ENCODE measurements around the gene AAK1.

AAK1 gene

DNA sequence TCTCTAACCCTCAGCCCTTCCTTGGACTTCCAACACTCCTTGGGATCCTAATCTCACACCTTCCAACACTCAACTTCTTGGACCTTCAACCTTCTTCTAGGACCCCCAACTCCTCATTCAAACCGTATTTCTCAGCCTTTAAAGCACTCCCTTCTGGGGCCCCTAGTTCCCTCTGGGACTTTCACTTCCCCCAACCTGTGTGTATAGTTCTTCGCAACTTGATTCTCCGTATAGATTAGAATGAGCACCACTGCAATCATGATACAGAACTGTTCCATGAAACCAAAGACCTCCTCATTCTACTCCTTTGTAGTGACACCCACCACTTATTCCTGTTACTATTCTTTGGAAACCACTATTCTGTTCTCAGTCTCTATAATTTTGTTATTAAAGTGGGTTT, 144.3 kb downstream of the AAK1 start:
- DNase-seq (ENCODE audit: low read depth in 1 of 2, low spot score in 1 of 2), result peak in 1 of 2 donors; percentile 9

DNA sequence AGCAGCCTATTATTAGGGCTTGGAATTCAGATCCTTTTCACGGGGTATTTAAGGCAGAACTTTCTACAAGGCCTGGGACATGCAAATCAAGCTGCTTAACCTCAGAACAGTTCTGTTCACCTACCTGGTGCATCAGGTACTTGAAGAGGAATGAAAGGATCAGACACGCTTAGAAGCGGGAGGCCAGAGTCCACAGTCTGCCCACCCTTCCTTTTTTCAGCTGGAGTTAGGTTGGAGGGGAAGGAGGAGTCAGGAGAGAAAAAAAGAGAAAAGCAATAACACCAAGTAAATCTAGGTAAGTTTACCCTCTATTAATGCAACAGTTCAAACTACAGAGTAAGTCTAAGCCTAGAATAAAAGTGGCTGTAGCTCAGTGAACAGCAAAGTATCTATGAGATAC, 147.7 kb downstream of the AAK1 start:
- no peak for DNase-seq (ENCODE audit: low read depth in 1 of 2, low spot score in 1 of 2)

DNA sequence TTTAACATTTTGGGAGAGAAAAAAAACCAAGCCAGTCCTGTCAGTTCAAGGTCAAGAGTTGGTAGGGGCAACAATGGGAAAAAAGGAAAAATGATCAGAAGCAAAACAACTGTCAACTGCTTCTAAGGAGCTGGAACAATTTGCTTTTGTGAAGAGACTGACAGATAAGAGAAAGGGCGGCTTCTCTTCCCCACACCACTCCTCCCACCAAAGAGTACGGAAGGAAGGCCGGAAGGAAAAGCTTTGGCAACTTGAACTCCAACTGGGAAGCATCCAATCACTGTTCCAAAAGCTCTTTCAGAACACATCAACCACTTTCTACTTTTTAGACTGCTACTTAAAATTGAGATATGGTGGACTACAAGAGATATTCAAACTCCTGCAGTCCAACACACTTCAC, 148.5 kb downstream of the AAK1 start:
- DNase-seq (ENCODE audit: low read depth in 1 of 2, low spot score in 1 of 2), result no peak

DNA sequence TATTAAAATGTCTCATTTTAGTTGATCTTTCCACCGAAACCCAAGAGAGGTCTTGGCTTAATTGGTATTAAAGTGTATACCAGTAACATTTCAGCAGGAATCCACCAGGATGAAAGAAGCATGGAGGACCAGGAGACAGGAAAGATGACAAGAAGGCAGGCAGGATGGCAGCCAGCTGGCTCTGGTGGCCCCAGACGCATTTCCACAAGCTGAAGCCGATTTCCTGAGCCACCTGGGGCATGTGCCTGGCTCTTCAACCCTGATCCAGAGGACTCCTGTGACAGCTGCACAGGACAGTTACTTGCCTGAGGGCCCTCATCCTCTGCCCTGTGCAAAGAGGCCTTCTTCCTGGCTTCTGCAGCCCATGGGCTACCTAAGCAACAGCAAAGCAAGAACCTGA, 149.4 kb downstream of the AAK1 start:
- no peak for DNase-seq (ENCODE audit: low read depth in 1 of 2, low spot score in 1 of 2)

DNA sequence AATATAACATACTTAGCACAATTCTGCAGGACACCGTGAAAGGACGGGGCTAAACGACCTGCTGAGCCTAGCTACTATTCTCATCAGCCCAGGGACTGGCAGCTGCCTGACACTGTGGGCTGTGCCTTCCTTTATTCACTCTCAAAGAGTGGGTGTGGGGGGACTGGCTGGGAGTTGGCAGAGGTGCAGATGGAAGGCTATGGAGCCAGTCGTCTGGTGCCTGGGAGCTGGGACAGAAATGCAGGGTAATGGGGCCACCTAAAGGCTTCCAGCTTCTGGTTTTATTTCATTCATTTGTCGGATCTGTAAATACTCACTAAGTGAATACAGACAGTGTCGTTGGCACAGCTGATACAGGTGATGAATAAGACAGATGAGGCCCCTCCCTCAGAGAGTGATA, 150.3 kb downstream of the AAK1 start:
- no peak for DNase-seq (ENCODE audit: low read depth in 1 of 2, low spot score in 1 of 2)

DNA sequence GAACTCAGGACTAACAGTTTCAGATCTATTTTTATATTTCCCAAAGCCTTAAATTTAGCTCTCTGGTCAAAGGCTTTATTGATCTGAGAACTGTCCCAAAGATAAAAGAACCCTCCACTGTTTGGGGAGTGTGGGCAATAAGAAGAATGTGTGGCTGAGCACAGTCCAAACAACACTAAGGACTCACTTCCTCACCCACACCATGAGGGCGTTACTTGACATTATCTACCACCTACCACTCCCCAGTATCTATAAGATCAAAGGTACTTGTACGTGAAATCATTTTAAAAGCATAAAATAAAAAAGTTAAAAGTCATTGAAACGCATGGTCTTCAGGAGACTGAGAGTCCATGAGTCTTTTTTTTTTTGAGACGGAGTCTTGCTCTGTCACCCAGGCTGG, 151.7 kb downstream of the AAK1 start:
- no peak for DNase-seq (ENCODE audit: low read depth in 1 of 2, low spot score in 1 of 2)

DNA sequence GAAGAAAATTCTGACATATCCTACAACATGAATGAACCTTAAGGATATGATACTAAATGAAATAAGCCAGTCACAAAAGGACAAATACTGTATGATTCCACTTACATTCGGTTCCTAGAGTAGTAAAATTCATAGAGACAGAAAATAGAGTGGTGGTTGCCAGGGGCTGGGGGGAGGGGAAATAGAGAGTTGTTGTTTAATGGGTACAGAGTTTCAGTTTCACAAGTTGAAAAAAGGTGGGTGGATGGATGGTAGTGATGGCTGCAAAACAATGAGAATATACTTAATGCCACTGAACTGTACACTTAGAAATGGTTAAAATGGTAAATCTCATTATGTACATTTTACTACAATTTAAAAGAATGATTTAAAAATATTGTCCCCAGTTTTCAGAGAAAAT, 153.1 kb downstream of the AAK1 start:
- DNase-seq (ENCODE audit: low read depth in 1 of 2, low spot score in 1 of 2), result peak in 1 of 2 donors; percentile 16

DNA sequence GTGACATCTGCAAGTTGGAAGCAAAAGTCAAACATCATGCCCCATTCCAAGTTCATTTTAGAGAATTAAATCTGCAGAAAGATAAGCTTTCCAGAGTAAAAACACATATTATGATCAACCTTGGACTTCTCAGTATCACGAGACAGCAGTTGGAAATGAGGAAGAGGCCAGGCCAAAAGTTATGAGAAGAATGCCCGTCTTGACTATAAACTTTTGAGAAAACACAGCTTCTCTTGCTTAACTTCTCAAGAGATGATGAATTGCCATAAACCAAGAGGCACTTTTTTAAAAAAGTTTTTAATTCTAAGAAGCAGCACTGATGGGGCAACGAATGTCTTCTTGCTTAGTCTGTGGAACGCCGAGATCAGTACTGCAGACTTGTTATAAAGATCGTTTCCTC, 153.7 kb downstream of the AAK1 start:
- no peak for DNase-seq (ENCODE audit: low read depth in 1 of 2, low spot score in 1 of 2)

DNA sequence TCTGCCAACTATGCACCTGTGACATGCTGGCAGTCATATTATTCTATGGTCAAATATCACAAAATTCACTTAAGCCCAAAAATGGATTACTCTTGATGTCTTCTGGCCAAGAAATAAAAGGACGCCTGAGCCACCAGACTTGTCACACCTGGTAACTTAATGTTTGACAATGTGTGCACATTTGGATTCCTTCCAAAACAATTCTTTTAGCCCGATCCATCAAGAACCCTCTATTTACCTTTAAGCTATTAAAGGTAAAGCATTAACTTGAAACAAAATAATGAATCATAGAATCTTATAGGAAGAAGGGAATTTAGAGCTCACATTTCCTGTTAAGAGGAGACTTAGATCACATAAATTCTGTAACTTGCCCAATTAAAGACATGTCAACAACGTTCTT, 159.8 kb downstream of the AAK1 start:
- DNase-seq (ENCODE audit: low read depth in 1 of 2, low spot score in 1 of 2), result no peak

DNA sequence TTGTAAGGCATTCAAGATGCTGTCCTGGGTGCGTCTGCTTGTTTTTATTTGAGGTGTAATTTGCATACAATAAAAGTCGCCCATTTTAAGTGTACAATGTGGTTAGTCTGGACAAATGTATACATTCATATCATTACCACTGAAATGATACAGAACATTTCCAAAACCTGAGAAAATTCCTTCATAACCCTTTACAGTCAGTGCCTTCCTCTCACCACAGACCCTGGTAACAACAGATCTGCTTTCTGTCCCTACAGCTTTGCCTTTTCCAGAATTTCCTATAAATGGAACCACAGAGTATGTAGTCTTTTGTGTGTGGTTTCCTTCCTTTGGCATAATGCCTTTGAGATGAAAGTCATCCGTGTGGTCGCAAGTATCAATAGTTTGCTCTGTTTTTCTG, 160.5 kb downstream of the AAK1 start:
- DNase-seq (ENCODE audit: low read depth in 1 of 2, low spot score in 1 of 2), result no peak

DNA sequence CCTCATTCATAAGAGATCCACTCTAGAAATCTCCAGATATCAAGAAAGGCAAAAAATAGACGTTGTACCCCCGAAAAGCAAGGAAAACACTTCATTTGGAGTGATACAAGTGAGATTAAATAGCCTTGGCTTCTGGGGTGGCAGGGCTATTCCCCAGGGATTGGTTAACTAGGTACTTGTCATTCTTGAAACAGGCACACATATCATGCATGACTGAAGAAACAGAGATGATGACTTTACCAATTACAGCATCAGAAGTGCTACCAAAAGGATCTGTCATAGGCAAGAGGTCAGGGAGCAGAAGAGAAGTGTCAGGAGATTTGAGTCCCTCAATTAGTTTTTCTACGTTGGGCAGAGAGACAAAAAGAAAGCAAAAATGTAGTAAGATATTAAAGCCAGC, 161.1 kb downstream of the AAK1 start:
- no peak for DNase-seq (ENCODE audit: low read depth in 1 of 2, low spot score in 1 of 2)

DNA sequence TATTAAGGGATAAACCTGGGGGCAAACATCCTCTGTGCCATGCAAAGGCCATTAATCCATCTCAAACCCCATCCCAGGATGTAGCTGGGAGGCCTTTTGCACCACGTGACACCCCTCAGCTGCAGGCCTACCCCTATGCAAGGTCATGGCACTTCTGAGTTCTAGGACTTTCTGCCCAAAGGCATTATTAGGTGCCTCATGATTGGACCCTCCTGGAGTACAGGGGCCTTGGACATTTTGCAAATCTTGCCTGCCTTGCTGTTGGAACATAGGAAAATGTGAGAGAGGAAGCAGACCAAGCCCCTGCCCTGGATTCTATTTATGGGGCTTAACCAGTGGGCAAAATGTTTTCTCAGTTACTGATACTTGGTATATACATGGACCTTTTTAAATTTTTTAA, 162.1 kb downstream of the AAK1 start:
- no peak for DNase-seq (ENCODE audit: low read depth in 1 of 2, low spot score in 1 of 2)

DNA sequence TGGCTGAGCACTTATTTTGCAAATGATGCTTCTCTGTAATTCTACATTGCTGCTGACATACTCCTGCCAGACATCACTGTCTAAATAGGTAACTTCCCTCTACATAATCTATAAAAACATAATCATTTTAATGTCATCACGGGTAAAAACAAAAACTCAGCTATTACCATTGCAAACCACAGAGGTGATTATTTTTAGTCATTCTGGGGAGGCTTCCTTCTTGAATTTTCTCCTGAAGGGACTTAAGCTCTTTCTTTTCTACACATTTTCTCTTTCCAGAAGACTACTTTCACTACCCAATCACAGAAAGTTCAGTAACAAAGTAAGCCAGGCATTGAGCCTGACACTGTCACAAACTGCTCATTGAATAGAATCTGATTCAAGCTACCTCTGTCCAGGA, 165.9 kb downstream of the AAK1 start:
- no peak for DNase-seq (ENCODE audit: low read depth in 1 of 2, low spot score in 1 of 2)

DNA sequence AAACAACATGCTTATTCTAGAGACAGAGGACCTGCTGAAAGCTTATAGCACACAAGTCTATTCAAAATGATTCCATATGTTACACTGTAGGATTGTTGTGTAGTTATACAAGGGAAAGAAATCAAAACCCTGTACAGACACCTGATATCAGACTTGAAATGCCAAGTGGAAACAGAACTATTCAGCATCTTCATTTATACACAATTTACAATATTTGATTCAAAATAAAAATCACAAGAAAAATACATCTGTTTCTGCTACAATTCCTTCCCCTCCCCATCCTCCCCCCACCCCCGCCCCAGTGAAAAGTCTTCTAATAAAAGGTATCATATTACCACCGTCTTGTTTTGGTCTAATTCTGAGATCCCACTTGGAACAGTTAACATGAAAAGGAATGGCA, 168.9 kb downstream of the AAK1 start:
- no peak for DNase-seq (ENCODE audit: low read depth in 1 of 2, low spot score in 1 of 2)

DNA sequence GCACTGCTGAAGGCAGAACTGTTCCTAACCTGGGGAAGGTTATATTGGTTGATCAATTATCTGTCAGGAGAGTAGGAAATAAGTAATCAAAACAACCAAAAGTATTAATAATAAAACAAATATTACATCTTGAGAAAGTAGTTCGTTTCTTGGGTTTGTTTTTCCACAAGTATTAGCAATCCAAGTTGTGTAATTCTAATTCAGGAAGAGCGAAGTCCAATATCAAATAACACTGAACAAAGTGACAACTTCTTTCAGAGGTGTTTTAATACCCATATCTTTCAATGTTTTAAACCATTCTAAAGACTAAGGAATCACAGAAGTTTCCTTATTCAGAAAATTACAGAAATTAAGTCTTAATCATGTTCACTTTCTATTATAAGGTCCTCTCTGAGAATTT, 171.7 kb downstream of the AAK1 start:
- no peak for DNase-seq (ENCODE audit: low read depth in 1 of 2, low spot score in 1 of 2)

DNA sequence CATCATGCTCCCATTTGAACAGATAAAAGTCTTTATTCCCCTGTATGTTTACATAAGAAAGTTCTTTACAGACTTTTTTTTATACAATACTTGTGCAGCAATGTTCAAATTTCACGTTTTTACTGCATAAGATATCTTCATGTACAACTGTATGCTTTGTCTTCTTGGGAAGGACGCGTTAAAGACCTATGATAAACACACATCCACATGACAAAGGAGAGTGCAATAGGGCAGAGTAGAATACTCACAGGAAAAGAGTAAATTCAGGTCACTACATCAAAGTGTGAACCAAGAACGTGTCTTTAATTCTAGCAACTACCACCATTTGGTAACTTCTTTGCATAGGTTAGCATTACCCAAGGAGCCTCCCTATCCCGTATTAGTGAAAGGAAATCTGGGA, 172.6 kb downstream of the AAK1 start:
- DNase-seq (ENCODE audit: low read depth in 1 of 2, low spot score in 1 of 2), result no peak

DNA sequence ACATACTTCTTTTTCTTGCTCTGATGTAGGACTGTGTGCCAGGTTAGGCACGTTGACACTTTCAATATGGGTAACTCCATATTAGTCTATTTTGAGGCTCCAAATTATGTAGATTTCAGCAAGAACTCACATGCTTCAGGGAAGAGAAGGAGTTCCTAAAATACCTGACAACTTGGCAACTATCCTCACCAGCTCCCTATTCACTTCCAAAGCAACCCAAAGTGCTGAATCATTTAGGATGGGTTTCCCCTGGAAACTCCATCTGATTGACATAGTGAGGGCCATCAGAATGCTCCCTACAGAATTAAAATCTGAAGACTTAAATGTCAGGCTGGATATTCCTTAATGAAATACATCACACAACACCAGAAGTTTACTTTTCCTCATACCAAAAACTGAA, 173.8 kb downstream of the AAK1 start:
- DNase-seq (ENCODE audit: low read depth in 1 of 2, low spot score in 1 of 2), result no peak

DNA sequence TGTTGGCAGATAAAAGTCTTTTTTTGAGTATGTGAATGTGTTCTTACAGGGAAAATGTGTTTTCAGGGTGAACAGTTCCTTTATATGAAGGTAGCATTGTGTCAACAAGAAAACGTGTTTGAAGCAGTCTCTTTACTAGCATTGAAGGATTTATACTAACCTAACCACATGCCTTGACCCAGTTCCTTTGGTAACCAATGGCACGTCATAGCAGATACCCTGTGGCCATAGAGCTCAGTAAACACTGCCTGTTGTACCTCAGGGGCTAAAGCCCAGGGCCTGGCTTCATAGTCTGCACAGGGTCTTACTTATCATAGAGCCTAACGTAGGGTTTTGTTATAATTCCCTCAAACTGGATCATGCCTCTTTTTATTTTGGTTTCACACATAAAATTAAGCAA, 174.2 kb downstream of the AAK1 start:
- DNase-seq (ENCODE audit: low read depth in 1 of 2, low spot score in 1 of 2), result no peak

DNA sequence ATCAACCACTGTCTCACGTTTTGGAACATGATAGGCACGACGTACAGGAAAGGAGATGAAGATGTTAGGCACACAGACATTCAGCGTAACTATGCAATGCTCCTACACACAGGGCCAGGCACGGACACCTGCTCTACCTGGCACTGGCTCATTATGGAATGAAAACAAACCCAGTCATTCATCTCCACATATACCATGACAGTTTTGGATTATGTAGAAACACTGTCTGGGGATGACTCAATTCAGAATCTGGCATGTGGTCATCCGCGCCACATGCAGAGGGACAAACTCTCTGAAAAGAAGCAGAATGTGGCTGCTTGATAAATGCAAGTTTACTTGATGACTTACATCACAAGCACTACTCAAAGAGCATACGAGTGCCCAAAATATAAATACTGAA, 176.8 kb downstream of the AAK1 start:
- DNase-seq (ENCODE audit: low read depth in 1 of 2, low spot score in 1 of 2), result no peak

DNA sequence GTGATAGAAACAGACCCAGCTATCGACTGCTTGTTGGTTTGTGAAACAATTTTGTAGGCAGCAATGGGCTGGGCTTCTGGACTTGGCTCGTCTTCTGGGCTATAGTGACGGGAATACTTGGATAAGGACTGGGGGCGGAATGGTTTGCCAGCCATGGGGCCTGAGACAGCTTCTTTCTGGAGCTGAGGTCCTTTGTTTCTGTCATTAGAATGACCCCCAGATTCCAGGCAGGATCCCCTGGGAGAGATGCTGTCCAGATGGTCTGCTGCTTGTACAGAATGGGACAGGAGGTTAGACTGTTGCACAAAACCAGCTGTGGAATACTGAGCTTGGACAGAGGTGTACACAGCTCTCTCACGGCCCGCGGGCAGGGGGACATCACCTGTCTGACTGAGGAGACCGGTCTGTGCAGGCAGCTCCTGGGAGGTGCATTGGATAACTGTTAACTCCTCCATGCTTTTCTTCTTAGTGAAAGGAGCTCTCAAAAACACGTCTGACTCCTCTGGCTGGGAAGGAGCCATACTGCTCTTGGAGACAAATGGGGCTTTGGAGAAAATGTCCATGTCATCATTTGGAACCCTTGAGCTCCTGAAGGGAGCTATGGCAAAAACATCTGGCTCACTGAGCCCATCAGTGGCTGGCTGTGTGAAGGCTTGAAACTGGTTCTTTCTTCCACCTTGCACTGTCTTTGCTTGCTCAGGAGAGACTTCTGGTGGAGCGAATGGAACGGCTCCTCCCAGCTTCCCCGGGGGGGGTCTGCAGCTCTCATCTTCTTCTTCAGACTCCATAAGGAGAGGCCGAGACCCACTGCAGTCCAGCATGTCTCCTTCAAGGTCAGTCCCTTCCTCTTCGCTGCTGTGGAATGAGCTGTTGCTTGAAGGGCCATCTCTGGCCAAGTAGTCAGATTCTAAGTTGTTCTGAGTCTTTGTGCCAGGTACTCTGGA, 177.8 kb downstream of the AAK1 start:
- DNase-seq (ENCODE audit: low read depth in 1 of 2, low spot score in 1 of 2), result no peak

DNA sequence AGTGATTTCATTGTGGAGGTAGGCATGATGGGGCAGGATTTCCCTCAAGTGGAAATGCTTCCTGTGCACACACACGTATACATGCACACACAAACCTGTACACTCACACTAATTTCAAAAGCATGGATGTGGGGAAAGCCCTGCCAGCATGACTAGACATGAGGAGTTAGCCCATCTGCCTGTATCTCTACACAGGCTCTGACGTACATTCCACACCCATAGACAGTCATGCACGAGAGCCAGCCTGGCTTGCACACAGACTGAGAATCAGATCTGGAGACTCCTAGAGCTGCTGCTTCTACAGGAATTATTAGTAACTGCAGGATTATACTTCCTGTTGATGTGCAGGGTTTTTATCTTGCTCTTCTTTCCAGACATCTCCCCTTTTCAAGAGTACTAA, 179.0 kb downstream of the AAK1 start:
- DNase-seq (ENCODE audit: low read depth in 1 of 2, low spot score in 1 of 2), result no peak

DNA sequence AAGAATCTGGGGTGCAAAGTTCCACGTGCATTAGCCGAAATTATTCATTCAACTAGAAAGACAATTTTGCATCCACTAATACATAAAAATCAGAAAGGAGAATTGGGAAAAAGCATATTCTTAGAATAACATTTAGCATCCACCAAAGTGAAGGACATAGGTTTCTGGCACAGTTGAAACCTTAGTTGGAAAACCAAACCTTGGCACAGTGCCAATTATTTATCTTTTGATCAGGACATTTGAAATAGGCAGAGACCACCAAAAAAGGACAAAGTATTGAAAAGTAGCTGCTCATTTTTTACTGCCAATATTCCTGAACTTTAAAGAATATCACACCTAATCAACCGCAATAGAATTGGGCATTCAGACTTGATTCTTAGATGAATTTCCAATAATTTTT, 180.8 kb downstream of the AAK1 start:
- no peak for DNase-seq (ENCODE audit: low read depth in 1 of 2, low spot score in 1 of 2)

DNA sequence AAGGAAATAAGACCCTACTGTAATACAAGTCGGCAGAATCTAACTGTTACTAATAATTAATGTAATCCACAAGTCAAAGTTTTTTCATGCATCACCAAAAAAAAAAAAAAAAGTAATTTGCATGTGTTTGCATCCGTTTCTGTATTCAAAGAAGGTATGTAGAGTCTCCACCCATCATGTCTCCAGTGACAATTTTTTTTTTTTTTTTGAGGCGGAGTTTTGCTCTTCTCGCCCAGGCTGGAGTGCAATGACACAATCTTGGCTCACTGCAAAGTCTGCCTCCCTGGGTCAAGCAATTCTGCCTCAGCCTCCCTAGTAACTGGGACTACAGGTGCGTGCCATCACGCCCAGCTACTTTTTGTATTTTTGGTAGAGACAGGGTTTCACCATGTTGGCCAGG, 182.1 kb downstream of the AAK1 start:
- DNase-seq (ENCODE audit: low read depth in 1 of 2, low spot score in 1 of 2), result no peak
